ENCODE results near the gene UNC119B.
A peak's percentile ranks its signal among the peaks of the same experiment; 100 is the strongest.

UNC119B gene

DNA sequence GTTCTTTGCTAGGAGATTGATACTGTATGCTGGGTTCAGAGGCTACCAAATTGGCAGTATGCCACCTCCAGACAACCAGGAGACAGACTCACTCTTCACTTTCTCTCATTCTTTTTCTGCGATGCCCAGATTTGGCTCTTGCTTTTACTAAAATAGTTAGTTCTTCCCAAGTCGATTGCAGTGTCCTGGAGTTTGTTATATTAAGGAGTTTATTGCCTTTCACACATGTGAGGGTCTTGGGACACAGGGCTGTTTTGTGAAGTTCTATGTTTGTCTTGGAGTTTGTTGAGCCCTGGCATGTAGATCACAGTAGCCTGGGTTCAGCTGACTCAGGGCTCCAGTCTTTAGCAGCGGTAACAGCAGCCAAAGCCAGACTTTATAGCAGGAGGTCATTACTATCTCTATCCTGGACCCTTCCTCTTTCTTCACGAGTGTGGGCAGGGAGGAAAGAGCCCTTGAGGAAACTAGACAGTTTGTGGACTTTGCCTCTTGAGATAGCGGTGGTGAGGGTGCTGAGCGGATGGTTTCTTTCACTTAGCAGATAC is 21.7 kb upstream of the UNC119B start:
- Histone ChIP-seq H3K36me3 (ENCODE audit: control insufficient read depth in 2 of 2, insufficient read depth in 2 of 2, low read length in 2 of 2) (peaks cover 3 to 6% of the 10 kb centered on the region in 2 donors), H3K4me3 (ENCODE audit: low read length in 2 of 2) (peak overlapping the region; percentile 82 to 86), H3K4me1 (ENCODE audit: control insufficient read depth in 2 of 2, insufficient read depth in 2 of 2, low read length in 2 of 2) (peaks cover 45 to 53% of the 10 kb centered on the region in 2 donors), H3K9me3 (ENCODE audit: control insufficient read depth in 2 of 2, low read length in 2 of 2) (no peaks in the 10 kb centered on the region), H3K9ac (ENCODE audit: low read depth in 1 of 2, low read length in 2 of 2) (peak overlapping the region; percentile 86 to 91), H3K27me3 (ENCODE audit: control insufficient read depth in 2 of 2, insufficient read depth in 2 of 2, low read length in 2 of 2) (no peaks in the 10 kb centered on the region), H3K27ac (ENCODE audit: low read depth in 2 of 2, low read length in 2 of 2) (peak overlapping the region; percentile 76 to 97)

DNA sequence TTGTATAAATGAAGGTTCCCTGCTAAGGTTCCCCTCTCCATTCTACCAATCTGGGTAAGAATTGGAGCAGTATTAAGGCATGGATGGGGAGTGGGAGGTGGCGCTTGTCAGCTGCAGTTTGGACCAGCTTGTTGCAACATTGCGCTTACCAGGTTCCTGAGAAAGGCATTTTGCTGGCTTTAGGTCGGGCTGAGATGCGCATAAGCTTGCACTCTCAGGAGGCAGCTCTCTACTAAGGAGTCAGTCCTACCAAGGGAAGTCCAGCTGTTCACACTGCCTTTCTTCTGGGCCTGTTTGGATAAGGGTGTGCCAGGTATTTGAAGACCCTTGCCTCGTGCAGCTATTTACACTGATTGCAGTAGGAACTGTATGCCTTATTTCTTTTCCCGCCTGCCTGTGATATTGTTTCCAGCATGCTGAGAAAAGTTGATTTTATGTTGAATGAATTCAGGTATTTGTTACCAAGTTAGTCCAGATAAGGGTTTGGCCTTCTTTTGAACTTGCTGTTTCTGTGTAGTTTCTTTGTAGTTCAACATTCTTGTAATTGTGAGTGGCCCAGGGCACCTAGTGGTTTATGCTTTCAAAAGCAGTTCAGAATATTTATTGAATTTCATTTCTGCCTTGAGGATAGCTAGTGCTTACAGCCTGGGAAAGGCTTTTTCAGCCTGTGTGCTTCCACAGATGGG is 20.7 kb upstream of the UNC119B start:
- Histone ChIP-seq H3K36me3 (ENCODE audit: control insufficient read depth in 2 of 2, insufficient read depth in 2 of 2, low read length in 2 of 2) (peaks cover 10 to 15% of the 10 kb centered on the region in 2 donors), H3K27me3 (ENCODE audit: control insufficient read depth in 2 of 2, insufficient read depth in 2 of 2, low read length in 2 of 2) (no peaks in the 10 kb centered on the region), H3K4me3 (ENCODE audit: low read length in 2 of 2) (peak overlapping the region; percentile 82 to 86), H3K4me1 (ENCODE audit: control insufficient read depth in 2 of 2, insufficient read depth in 2 of 2, low read length in 2 of 2) (peaks cover 49 to 53% of the 10 kb centered on the region in 2 donors), H3K27ac (ENCODE audit: low read depth in 2 of 2, low read length in 2 of 2) (peak overlapping the region; percentile 76 to 97), H3K9me3 (ENCODE audit: control insufficient read depth in 2 of 2, low read length in 2 of 2) (no peaks in the 10 kb centered on the region), H3K9ac (ENCODE audit: low read depth in 1 of 2, low read length in 2 of 2) (peak overlapping the region; percentile 86 to 91)

DNA sequence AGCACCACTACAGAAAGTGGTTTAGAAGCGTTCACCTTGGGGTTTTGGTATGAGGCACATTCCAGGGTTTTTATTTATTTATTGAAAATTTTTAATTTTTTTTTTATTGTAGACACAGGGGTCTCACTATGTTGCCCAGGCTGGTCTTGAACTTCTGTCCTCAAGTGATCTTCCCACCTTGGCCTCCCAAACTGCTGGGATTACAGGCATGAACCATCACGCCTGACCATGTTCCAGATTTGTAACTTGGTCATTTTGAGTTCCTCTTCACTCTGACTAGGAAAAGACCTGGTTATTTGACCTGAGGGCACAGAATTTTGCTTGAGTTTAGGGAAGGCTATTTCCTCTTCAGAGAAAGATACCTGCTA is 20.2 kb upstream of the UNC119B start:
- peaks cover 49 to 53% of the 10 kb centered on the region in 2 donors for H3K4me1 ChIP-seq (ENCODE audit: control insufficient read depth in 2 of 2, insufficient read depth in 2 of 2, low read length in 2 of 2)
- no peaks in the 10 kb centered on the region for H3K27me3 ChIP-seq (ENCODE audit: control insufficient read depth in 2 of 2, insufficient read depth in 2 of 2, low read length in 2 of 2)
- no peaks in the 10 kb centered on the region for H3K9me3 ChIP-seq (ENCODE audit: control insufficient read depth in 2 of 2, low read length in 2 of 2)
- peak overlapping the region in 1 of 2 donors; percentile 86 for H3K4me3 ChIP-seq (ENCODE audit: low read length in 2 of 2)
- H3K36me3 ChIP-seq (ENCODE audit: control insufficient read depth in 2 of 2, insufficient read depth in 2 of 2, low read length in 2 of 2), result peaks cover 15 to 20% of the 10 kb centered on the region in 2 donors
- peak overlapping the region; percentile 76 to 97 for H3K27ac ChIP-seq (ENCODE audit: low read depth in 2 of 2, low read length in 2 of 2)
- peak overlapping the region in 1 of 2 donors; percentile 91 for H3K9ac ChIP-seq (ENCODE audit: low read depth in 1 of 2, low read length in 2 of 2)

DNA sequence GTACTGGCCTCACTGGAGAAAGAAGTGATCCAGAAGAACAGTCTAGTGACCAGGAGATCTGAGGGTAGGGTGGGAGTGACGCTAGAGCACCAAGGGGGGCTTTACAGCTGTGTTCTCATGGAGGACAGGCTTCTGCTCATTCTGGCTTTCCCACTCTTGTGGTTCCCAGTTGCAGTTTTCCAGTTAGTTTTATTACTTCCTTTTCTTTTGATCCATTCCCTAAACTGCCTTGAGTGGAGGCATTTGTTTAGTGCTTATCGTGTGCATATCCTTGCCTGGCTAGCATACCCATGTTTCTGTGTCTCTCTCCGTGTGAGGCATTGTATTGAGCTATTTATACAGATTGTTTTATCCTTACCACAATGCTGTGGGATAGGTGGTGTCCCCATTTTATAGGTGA is 19.3 kb upstream of the UNC119B start:
- peak overlapping the region in 1 of 2 donors; percentile 42 for H3K4me3 ChIP-seq (ENCODE audit: low read length in 2 of 2)
- H3K9me3 ChIP-seq (ENCODE audit: control insufficient read depth in 2 of 2, low read length in 2 of 2), result no peaks in the 10 kb centered on the region
- no peaks in the 10 kb centered on the region for H3K27me3 ChIP-seq (ENCODE audit: control insufficient read depth in 2 of 2, insufficient read depth in 2 of 2, low read length in 2 of 2)
- peaks cover 49 to 53% of the 10 kb centered on the region in 2 donors for H3K4me1 ChIP-seq (ENCODE audit: control insufficient read depth in 2 of 2, insufficient read depth in 2 of 2, low read length in 2 of 2)
- peak overlapping the region; percentile 10 to 57 for H3K9ac ChIP-seq (ENCODE audit: low read depth in 1 of 2, low read length in 2 of 2)
- H3K27ac ChIP-seq (ENCODE audit: low read depth in 2 of 2, low read length in 2 of 2), result peak overlapping the region; percentile 46 to 67
- H3K36me3 ChIP-seq (ENCODE audit: control insufficient read depth in 2 of 2, insufficient read depth in 2 of 2, low read length in 2 of 2), result peaks cover 24 to 29% of the 10 kb centered on the region in 2 donors

DNA sequence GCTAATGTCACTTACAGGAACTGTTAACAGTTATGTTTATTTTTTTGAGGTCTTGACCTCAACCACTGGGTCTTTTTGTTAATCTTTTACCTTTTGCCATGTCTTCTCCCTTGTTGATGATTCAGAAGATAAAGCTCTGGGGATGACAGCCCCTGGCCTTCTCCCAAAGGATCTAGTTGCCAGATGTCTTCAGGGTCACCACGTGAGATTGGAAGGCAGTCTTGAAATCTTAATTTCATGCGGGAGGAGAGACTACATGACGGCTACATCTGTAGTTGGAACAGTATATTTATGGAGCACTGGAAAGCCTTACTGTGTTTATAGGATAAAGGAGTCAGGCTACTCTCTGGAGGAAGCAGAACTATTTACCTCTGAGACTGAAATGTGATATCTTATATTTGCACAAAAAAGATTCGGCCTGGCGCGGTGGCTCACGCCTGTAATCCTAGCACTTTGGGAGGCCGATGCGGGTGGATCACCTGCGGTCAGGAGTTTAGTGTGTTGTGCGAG is 17.7 kb upstream of the UNC119B start:
- Histone ChIP-seq H3K27ac (ENCODE audit: low read depth in 2 of 2, low read length in 2 of 2) (peak overlapping the region in 1 of 2 donors; percentile 49), H3K9me3 (ENCODE audit: control insufficient read depth in 2 of 2, low read length in 2 of 2) (no peaks in the 10 kb centered on the region), H3K4me3 (ENCODE audit: low read length in 2 of 2) (no peak overlapping the region), H3K36me3 (ENCODE audit: control insufficient read depth in 2 of 2, insufficient read depth in 2 of 2, low read length in 2 of 2) (peaks cover 38 to 42% of the 10 kb centered on the region in 2 donors), H3K9ac (ENCODE audit: low read depth in 1 of 2, low read length in 2 of 2) (no peak overlapping the region), H3K27me3 (ENCODE audit: control insufficient read depth in 2 of 2, insufficient read depth in 2 of 2, low read length in 2 of 2) (no peaks in the 10 kb centered on the region), H3K4me1 (ENCODE audit: control insufficient read depth in 2 of 2, insufficient read depth in 2 of 2, low read length in 2 of 2) (peaks cover 53 to 63% of the 10 kb centered on the region in 2 donors)

DNA sequence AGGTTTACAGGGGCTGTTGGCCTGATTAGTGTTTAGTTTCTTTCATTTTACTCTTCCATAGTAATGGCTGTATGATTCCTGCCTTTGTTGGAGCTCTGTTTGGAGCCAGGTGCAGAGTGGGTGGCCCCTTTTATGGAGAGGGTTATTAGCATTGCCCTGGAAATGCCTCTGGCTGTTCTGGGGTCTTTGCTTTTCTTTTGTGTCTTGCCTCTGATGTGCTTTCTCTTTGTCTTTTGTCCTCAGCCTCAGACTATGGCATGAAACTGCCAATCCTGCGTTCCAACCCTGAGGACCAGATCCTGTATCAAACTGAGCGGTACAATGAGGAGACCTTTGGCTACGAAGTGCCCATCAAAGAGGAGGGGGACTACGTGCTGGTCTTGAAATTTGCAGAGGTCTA is 16.4 kb upstream of the UNC119B start:
- H3K4me1 ChIP-seq (ENCODE audit: control insufficient read depth in 2 of 2, insufficient read depth in 2 of 2, low read length in 2 of 2), result peaks cover 44 to 53% of the 10 kb centered on the region in 2 donors
- H3K9ac ChIP-seq (ENCODE audit: low read depth in 1 of 2, low read length in 2 of 2), result no peak overlapping the region
- H3K27me3 ChIP-seq (ENCODE audit: control insufficient read depth in 2 of 2, insufficient read depth in 2 of 2, low read length in 2 of 2), result no peaks in the 10 kb centered on the region
- peaks cover 40 to 54% of the 10 kb centered on the region in 2 donors for H3K36me3 ChIP-seq (ENCODE audit: control insufficient read depth in 2 of 2, insufficient read depth in 2 of 2, low read length in 2 of 2)
- H3K27ac ChIP-seq (ENCODE audit: low read depth in 2 of 2, low read length in 2 of 2), result no peak overlapping the region
- H3K4me3 ChIP-seq (ENCODE audit: low read length in 2 of 2), result no peak overlapping the region
- H3K9me3 ChIP-seq (ENCODE audit: control insufficient read depth in 2 of 2, low read length in 2 of 2), result no peaks in the 10 kb centered on the region

DNA sequence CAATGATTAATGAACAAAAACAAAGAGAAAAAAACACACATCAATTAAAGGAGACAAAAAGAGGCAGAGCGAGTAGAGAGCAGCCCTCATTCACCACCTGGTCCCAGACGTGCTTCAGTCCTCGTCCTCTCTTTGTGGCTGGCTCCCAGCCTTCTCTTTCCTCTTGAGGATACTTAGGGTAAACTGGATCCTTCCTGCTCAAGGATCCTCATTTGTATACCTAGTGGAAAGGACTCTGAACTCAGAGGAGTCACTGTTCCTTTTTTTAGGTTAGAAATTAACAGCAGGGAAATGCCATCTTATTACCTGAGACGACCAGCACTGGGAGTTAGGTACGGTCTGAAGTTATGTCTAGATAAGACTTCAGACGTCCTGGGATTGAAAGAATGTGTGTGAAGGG is 13.6 kb upstream of the UNC119B start:
- Histone ChIP-seq H3K4me3 (ENCODE audit: low read length in 2 of 2) (no peak overlapping the region), H3K27ac (ENCODE audit: low read depth in 2 of 2, low read length in 2 of 2) (peak overlapping the region; percentile 33 to 45)

DNA sequence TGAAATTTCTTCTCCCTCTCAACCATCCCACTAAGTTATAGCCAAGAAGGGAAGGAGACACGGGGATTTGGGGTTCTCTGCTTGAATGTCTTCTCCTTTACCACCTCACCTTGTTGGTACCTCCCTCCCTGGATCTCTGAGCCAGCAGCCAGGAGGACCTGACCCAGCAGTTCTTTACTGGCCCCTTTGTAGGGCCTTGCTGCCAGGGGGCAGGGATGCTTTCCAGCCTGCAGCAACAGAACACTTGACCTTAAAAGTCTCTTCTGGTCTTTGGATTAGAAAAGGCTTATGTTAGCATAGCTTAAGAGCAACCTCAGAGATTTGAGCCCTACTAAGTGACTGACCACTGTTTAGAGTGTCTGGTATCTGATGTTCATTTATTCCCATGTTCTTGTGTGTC is 12.9 kb upstream of the UNC119B start:
- H3K27me3 ChIP-seq (ENCODE audit: control insufficient read depth in 2 of 2, insufficient read depth in 2 of 2, low read length in 2 of 2), result no peaks in the 10 kb centered on the region
- H3K4me1 ChIP-seq (ENCODE audit: control insufficient read depth in 2 of 2, insufficient read depth in 2 of 2, low read length in 2 of 2), result peaks cover 15 to 24% of the 10 kb centered on the region in 2 donors
- no peak overlapping the region for H3K9ac ChIP-seq (ENCODE audit: low read depth in 1 of 2, low read length in 2 of 2)
- H3K9me3 ChIP-seq (ENCODE audit: control insufficient read depth in 2 of 2, low read length in 2 of 2), result no peaks in the 10 kb centered on the region
- H3K4me3 ChIP-seq (ENCODE audit: low read length in 2 of 2), result no peak overlapping the region
- H3K27ac ChIP-seq (ENCODE audit: low read depth in 2 of 2, low read length in 2 of 2), result peak overlapping the region in 1 of 2 donors; percentile 45
- H3K36me3 ChIP-seq (ENCODE audit: control insufficient read depth in 2 of 2, insufficient read depth in 2 of 2, low read length in 2 of 2), result peaks cover 63 to 86% of the 10 kb centered on the region in 2 donors

More for the DNA sequence above, 13.6 kb upstream of the UNC119B start:
- peaks cover 20 to 28% of the 10 kb centered on the region in 2 donors for H3K4me1 ChIP-seq (ENCODE audit: control insufficient read depth in 2 of 2, insufficient read depth in 2 of 2, low read length in 2 of 2)
- H3K9me3 ChIP-seq (ENCODE audit: control insufficient read depth in 2 of 2, low read length in 2 of 2), result no peaks in the 10 kb centered on the region
- H3K27me3 ChIP-seq (ENCODE audit: control insufficient read depth in 2 of 2, insufficient read depth in 2 of 2, low read length in 2 of 2), result no peaks in the 10 kb centered on the region
- H3K9ac ChIP-seq (ENCODE audit: low read depth in 1 of 2, low read length in 2 of 2), result no peak overlapping the region
- peaks cover 58 to 82% of the 10 kb centered on the region in 2 donors for H3K36me3 ChIP-seq (ENCODE audit: control insufficient read depth in 2 of 2, insufficient read depth in 2 of 2, low read length in 2 of 2)

DNA sequence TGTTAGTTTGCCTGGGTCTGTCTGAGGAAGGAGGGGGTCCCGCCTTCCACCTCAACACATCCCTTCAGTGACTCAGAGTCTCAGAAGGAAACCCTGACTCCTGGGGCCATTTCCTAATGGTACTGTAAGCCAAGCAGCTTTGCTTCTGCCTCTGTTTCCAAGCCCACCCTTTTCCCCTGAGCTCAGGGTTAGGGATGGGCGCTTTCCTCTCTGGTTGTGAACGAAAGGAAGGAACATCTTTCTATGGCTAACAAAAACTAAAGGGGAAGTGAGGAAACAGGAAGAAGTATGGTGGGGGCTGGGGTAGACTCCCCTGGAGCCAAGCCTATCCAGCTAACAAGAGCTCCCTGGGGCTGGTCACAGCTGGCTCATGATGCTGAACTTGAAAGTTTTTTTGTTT is 11.6 kb upstream of the UNC119B start:
- H3K4me1 ChIP-seq (ENCODE audit: control insufficient read depth in 2 of 2, insufficient read depth in 2 of 2, low read length in 2 of 2), result peaks cover 7 to 15% of the 10 kb centered on the region in 2 donors
- no peaks in the 10 kb centered on the region for H3K9me3 ChIP-seq (ENCODE audit: control insufficient read depth in 2 of 2, low read length in 2 of 2)
- H3K9ac ChIP-seq (ENCODE audit: low read depth in 1 of 2, low read length in 2 of 2), result no peak overlapping the region
- no peaks in the 10 kb centered on the region for H3K27me3 ChIP-seq (ENCODE audit: control insufficient read depth in 2 of 2, insufficient read depth in 2 of 2, low read length in 2 of 2)
- peaks cover 68 to 90% of the 10 kb centered on the region in 2 donors for H3K36me3 ChIP-seq (ENCODE audit: control insufficient read depth in 2 of 2, insufficient read depth in 2 of 2, low read length in 2 of 2)
- no peak overlapping the region for H3K27ac ChIP-seq (ENCODE audit: low read depth in 2 of 2, low read length in 2 of 2)
- no peak overlapping the region for H3K4me3 ChIP-seq (ENCODE audit: low read length in 2 of 2)

DNA sequence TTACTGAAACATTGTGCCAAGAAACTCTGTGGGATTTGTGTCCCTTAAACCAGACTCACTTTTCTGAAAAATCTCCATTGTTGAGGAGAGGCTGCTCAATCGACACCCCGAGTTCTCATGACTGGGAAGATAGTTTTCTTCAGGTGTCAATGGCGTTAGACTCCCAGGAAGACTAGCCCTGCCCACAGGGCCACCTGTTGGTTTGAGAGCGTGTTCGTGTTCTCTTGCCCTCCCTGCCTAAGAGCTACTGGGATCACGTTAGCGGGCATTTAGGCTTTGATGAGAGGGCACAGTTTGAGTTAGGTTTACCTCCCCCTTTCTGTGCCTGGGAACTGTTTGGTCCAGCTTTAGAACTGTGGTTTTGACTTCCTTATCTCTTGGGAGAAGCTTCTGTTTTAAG is 10.7 kb upstream of the UNC119B start:
- Histone ChIP-seq H3K27ac (ENCODE audit: low read depth in 2 of 2, low read length in 2 of 2) (no peak overlapping the region), H3K4me1 (ENCODE audit: control insufficient read depth in 2 of 2, insufficient read depth in 2 of 2, low read length in 2 of 2) (peaks cover 4 to 15% of the 10 kb centered on the region in 2 donors), H3K9ac (ENCODE audit: low read depth in 1 of 2, low read length in 2 of 2) (no peak overlapping the region)

More for the DNA sequence above, 10.7 kb upstream of the UNC119B start:
- Histone ChIP-seq H3K9me3 (ENCODE audit: control insufficient read depth in 2 of 2, low read length in 2 of 2) (no peaks in the 10 kb centered on the region), H3K4me3 (ENCODE audit: low read length in 2 of 2) (no peak overlapping the region), H3K36me3 (ENCODE audit: control insufficient read depth in 2 of 2, insufficient read depth in 2 of 2, low read length in 2 of 2) (peaks cover 62 to 84% of the 10 kb centered on the region in 2 donors), H3K27me3 (ENCODE audit: control insufficient read depth in 2 of 2, insufficient read depth in 2 of 2, low read length in 2 of 2) (no peaks in the 10 kb centered on the region)

All from mucosa of rectum (tissue), 2 donors.